ENCODE results near the gene DOK5. TPM values are rescaled to one million over a fixed set of nuclear protein-coding genes. Genes with fewer than 3 reads are reported as not detected.

DOK5 gene
- total and polyA plus RNA-seq, 2 of the 8 experiments (the other 6 are each of a cell fraction or from before 2014, with no cell fraction given): 8.9 to 15.0 TPM

GRCh38 chr20:54435015-54435414, 40.4 kb upstream of the DOK5 start (continued):
- TF ChIP-seq CHD7 (IDR thresholded peaks at IDR 0.05; ENCODE audit: insufficient replicate concordance, low read length): no peak
